ENCODE data around the gene CUX1. TPM values are rescaled to one million over a fixed set of nuclear protein-coding genes. Genes with fewer than 3 reads are reported as not detected.

Gene CUX1
- total RNA-seq, 1 donor from 2014 or later: 50.6 TPM

- Mint-ChIP-seq H3K27me3 (ENCODE audit: low read depth, unreplicated experiment) (no peaks in the 10 kb centered on the region), H3K9me3 (ENCODE audit: unreplicated experiment) (no peaks in the 10 kb centered on the region), H3K27ac (ENCODE audit: unreplicated experiment) (no peak overlapping the region), H3K4me3 (ENCODE audit: unreplicated experiment) (no peak overlapping the region), H3K36me3 (ENCODE audit: low read depth, unreplicated experiment) (peaks cover 29% of the 10 kb centered on the region), H3K4me1 (ENCODE audit: low read depth, unreplicated experiment) (peaks cover 18% of the 10 kb centered on the region)
- Histone ChIP-seq H2AFZ (ENCODE audit: low read depth, low read length) (no peak overlapping the region), H3K4me1 (ENCODE audit: insufficient read depth, low read length) (no peaks in the 10 kb centered on the region), H3K27me3 (ENCODE audit: insufficient read depth, low read length) (no peaks in the 10 kb centered on the region), H3K9ac (ENCODE audit: low read length) (no peak overlapping the region), H3K36me3 (ENCODE audit: insufficient read depth, low read length) (peaks cover 8% of the 10 kb centered on the region), H3K4me3 (ENCODE audit: insufficient read depth, low read depth, low read length) (no peak overlapping the region), H3K9me3 (ENCODE audit: insufficient read depth, low read depth, low read length) (no peaks in the 10 kb centered on the region), H4K20me1 (ENCODE audit: insufficient read depth, low read length) (peaks cover 45% of the 10 kb centered on the region), H3K27ac (ENCODE audit: low read depth, low read length) (no peak overlapping the region), H3K79me2 (ENCODE audit: insufficient read depth, low read length) (peaks cover 14% of the 10 kb centered on the region), H3K4me2 (ENCODE audit: low read length) (no peak overlapping the region)
- DNase-seq (ENCODE audit: low read depth): no peak
- TF ChIP-seq CTCF (IDR thresholded peaks at IDR 0.05; ENCODE audit: insufficient read depth, low read depth, low read length): no peak
- no peak for TF ChIP-seq EZH2 (IDR thresholded peaks at IDR 0.05; ENCODE audit: insufficient read depth, low read length)
- FAIRE-seq: no peak
Observed at GRCh38 chr7:101916876-101917275, 99.5 kb downstream of the CUX1 start.

GRCh38 chr7:101917566-101917965 is 100.1 kb downstream of the CUX1 start:
- Mint-ChIP-seq H3K27ac (ENCODE audit: unreplicated experiment) (no peak overlapping the region), H3K4me3 (ENCODE audit: unreplicated experiment) (no peak overlapping the region), H3K9me3 (ENCODE audit: unreplicated experiment) (no peaks in the 10 kb centered on the region), H3K27me3 (ENCODE audit: low read depth, unreplicated experiment) (no peaks in the 10 kb centered on the region), H3K36me3 (ENCODE audit: low read depth, unreplicated experiment) (peaks cover 29% of the 10 kb centered on the region), H3K4me1 (ENCODE audit: low read depth, unreplicated experiment) (peaks cover 18% of the 10 kb centered on the region)
- Histone ChIP-seq H3K4me2 (ENCODE audit: low read length) (no peak overlapping the region), H4K20me1 (ENCODE audit: insufficient read depth, low read length) (peaks cover 40% of the 10 kb centered on the region), H3K4me3 (ENCODE audit: insufficient read depth, low read depth, low read length) (no peak overlapping the region), H3K27me3 (ENCODE audit: insufficient read depth, low read length) (no peaks in the 10 kb centered on the region), H3K9ac (ENCODE audit: low read length) (no peak overlapping the region), H3K9me3 (ENCODE audit: insufficient read depth, low read depth, low read length) (no peaks in the 10 kb centered on the region), H3K27ac (ENCODE audit: low read depth, low read length) (no peak overlapping the region), H3K4me1 (ENCODE audit: insufficient read depth, low read length) (peaks cover 6% of the 10 kb centered on the region), H2AFZ (ENCODE audit: low read depth, low read length) (no peak overlapping the region), H3K79me2 (ENCODE audit: insufficient read depth, low read length) (peaks cover 11% of the 10 kb centered on the region), H3K36me3 (ENCODE audit: insufficient read depth, low read length) (peaks cover 8% of the 10 kb centered on the region)
- FAIRE-seq (no peak), DNase-seq (ENCODE audit: low read depth) (no peak)
- no peak for TF ChIP-seq EZH2 (IDR thresholded peaks at IDR 0.05; ENCODE audit: insufficient read depth, low read length)
- no peak for TF ChIP-seq CTCF (IDR thresholded peaks at IDR 0.05; ENCODE audit: insufficient read depth, low read depth, low read length)

GRCh38 chr7:101918426-101918825 is 101.0 kb downstream of the CUX1 start:
- no peak for TF ChIP-seq CTCF (IDR thresholded peaks at IDR 0.05; ENCODE audit: insufficient read depth, low read depth, low read length)
- no peak for TF ChIP-seq EZH2 (IDR thresholded peaks at IDR 0.05; ENCODE audit: insufficient read depth, low read length)
- no peak overlapping the region for H3K9ac ChIP-seq (ENCODE audit: low read length)
- H3K27ac ChIP-seq (ENCODE audit: low read depth, low read length): no peak overlapping the region
- Mint-ChIP-seq H3K27me3 (ENCODE audit: low read depth, unreplicated experiment) (no peaks in the 10 kb centered on the region), H3K9me3 (ENCODE audit: unreplicated experiment) (no peaks in the 10 kb centered on the region), H3K27ac (ENCODE audit: unreplicated experiment) (no peak overlapping the region), H3K36me3 (ENCODE audit: low read depth, unreplicated experiment) (peaks cover 30% of the 10 kb centered on the region), H3K4me1 (ENCODE audit: low read depth, unreplicated experiment) (peaks cover 19% of the 10 kb centered on the region), H3K4me3 (ENCODE audit: unreplicated experiment) (no peak overlapping the region)
- H3K9me3 ChIP-seq (ENCODE audit: insufficient read depth, low read depth, low read length): no peaks in the 10 kb centered on the region
- peaks cover 15% of the 10 kb centered on the region for H3K4me1 ChIP-seq (ENCODE audit: insufficient read depth, low read length)
- peaks cover 32% of the 10 kb centered on the region for H4K20me1 ChIP-seq (ENCODE audit: insufficient read depth, low read length)
- no peaks in the 10 kb centered on the region for H3K27me3 ChIP-seq (ENCODE audit: insufficient read depth, low read length)
- no peak overlapping the region for H3K4me2 ChIP-seq (ENCODE audit: low read length)
- no peak overlapping the region for H3K4me3 ChIP-seq (ENCODE audit: insufficient read depth, low read depth, low read length)
- peaks cover 14% of the 10 kb centered on the region for H3K79me2 ChIP-seq (ENCODE audit: insufficient read depth, low read length)
- no peak for FAIRE-seq
- no peak overlapping the region for H2AFZ ChIP-seq (ENCODE audit: low read depth, low read length)
- no peak for DNase-seq (ENCODE audit: low read depth)
- H3K36me3 ChIP-seq (ENCODE audit: insufficient read depth, low read length): peaks cover 8% of the 10 kb centered on the region

Data from astrocyte (in vitro differentiated cells and primary cell).